B cell (primary cell): ENCODE results near the gene ENG. TPM values are rescaled to one million over a fixed set of nuclear protein-coding genes. Genes with fewer than 3 reads are reported as not detected.
A peak's percentile ranks its signal among the peaks of the same experiment; 100 is the strongest.

Source experiments
- ATAC-seq: fragments of 200-7000 bp; cut with Tn5 transposase; one replicate; pipeline ENCODE4 v1.10.0; 2021; ENCODE audit warnings: low read depth, mild to moderate bottlenecking, moderate number of reproducible peaks, moderate library complexity
- CTCF ChIA-PET: fragments of 350-600 bp; sonication (Branson Sonifier 250); formaldehyde crosslinking; loops from one replicate; lab custom pipeline; 2021; ENCODE audit warnings: antibody characterized with exemption, inconsistent platforms; lab: Charles Lee
- POLR2A ChIA-PET: fragments of 350-600 bp; sonication (Branson Sonifier 250); formaldehyde crosslinking; loops from one replicate; lab custom pipeline; 2021; ENCODE audit warnings: antibody characterized with exemption; lab: Charles Lee
- DNase-seq: peaks from one replicate; pipeline ENCODE4 v3.0.0; 2013
- H2AFZ ChIP-seq: 2 replicates; pipeline ENCODE4 v1.6.1; 2012; ENCODE audit warnings: mild to moderate bottlenecking, low read depth, low read length; ENCODE audit not compliant: insufficient read depth, poor library complexity, severe bottlenecking
- H3K27ac ChIP-seq, 2 donors: 1 replicate in 1 of 2; 2 replicates in 1 of 2; pipeline ENCODE4 v1.5.1; 2012 to 2013; ENCODE audit warnings: low read length in 2 of 2, mild to moderate bottlenecking in 2 of 2, moderate library complexity in 1 of 2
- H3K27me3 ChIP-seq, 4 experiments: fragments of 200-600 bp in 1 of 4; sonication (generic) in 1 of 4; replicated peaks in 1 of 4; 1 replicate in 2 of 4; 2 replicates in 2 of 4; pipeline versions ENCODE4 v1.6.1 to v1.7.0; 2013 to 2016; ENCODE audit warnings: low read length in 3 of 4, mild to moderate bottlenecking in 2 of 4, mixed read lengths in 1 of 4, moderate library complexity in 1 of 4; ENCODE audit not compliant: insufficient read depth in 4 of 4, control insufficient read depth in 3 of 4; ENCODE audit errors: control extremely low read depth in 1 of 4
- H3K36me3 ChIP-seq, 2 experiments: replicated peaks in 1 of 2; 1 replicate in 1 of 2; 2 replicates in 1 of 2; pipeline versions ENCODE4 v1.6.1 to v1.7.1; 2013; ENCODE audit warnings: low read length in 1 of 2; ENCODE audit not compliant: insufficient read depth in 2 of 2, control insufficient read depth in 1 of 2; ENCODE audit errors: control extremely low read depth in 1 of 2, extremely low read depth in 1 of 2
- H3K4me1 ChIP-seq, 2 donors: fragments of 200-600 bp in 1 of 2; sonication (generic) in 1 of 2; 1 replicate in 1 of 2; 2 replicates in 1 of 2; pipeline versions ENCODE4 v1.5.1 to v1.6.1; 2013 to 2017; ENCODE audit warnings: low read length in 2 of 2; ENCODE audit not compliant: control insufficient read depth in 2 of 2, insufficient read depth in 2 of 2
- H3K4me2 ChIP-seq: replicated peaks from 2 replicates; pipeline ENCODE3; 2012; ENCODE audit warnings: mild to moderate bottlenecking, low read depth, low read length; ENCODE audit not compliant: poor library complexity, severe bottlenecking
- H3K4me3 ChIP-seq, 5 experiments: fragments of 200-600 bp in 1 of 5; sonication (generic) in 1 of 5; 1 replicate in 3 of 5; 2 replicates in 2 of 5; pipeline versions ENCODE4 v1.5.1 to v1.7.0; 2011 to 2016; ENCODE audit warnings: low read length in 4 of 5, mild to moderate bottlenecking in 4 of 5, low read depth in 2 of 5, control low read depth in 1 of 5, moderate library complexity in 1 of 5; ENCODE audit not compliant: insufficient read depth in 1 of 5; ENCODE audit errors: control extremely low read depth in 1 of 5, extremely low read depth in 1 of 5
- H3K79me2 ChIP-seq: fragments of 200-600 bp; sonication (generic); one replicate; pipeline ENCODE4 v1.6.0; 2016; ENCODE audit warnings: low read length; ENCODE audit not compliant: control insufficient read depth, insufficient read depth
- H3K9ac ChIP-seq: fragments of 200-600 bp; sonication (generic); 2 replicates; pipeline ENCODE4 v1.6.1; 2017; ENCODE audit warnings: mild to moderate bottlenecking, low read length, moderate library complexity
- H3K9me3 ChIP-seq, 3 donors: one replicate each; pipeline versions ENCODE4 v1.6.1 to v1.7.1; 2013; ENCODE audit warnings: low read length in 2 of 3; ENCODE audit not compliant: control insufficient read depth in 2 of 3, insufficient read depth in 1 of 3; ENCODE audit errors: control extremely low read depth in 1 of 3
- H4K20me1 ChIP-seq: 2 replicates; pipeline ENCODE4 v1.6.0; 2012; ENCODE audit warnings: mild to moderate bottlenecking, low read length; ENCODE audit not compliant: insufficient read depth, control insufficient read depth, poor library complexity, severe bottlenecking
- H3K27ac Mint-ChIP-seq: one replicate; pipeline ENCODE4 v1.8.0; 2021; ENCODE audit warnings: mixed read lengths
- H3K27me3 Mint-ChIP-seq: one replicate; pipeline ENCODE4 v1.8.0; 2021; ENCODE audit warnings: mixed read lengths
- H3K4me1 Mint-ChIP-seq: one replicate; pipeline ENCODE4 v1.8.0; 2021; ENCODE audit warnings: mixed read lengths
- H3K4me3 Mint-ChIP-seq: one replicate; pipeline ENCODE4 v1.8.0; 2021; ENCODE audit warnings: mixed read lengths
- H3K9me3 Mint-ChIP-seq: one replicate; pipeline ENCODE4 v1.8.0; 2022; ENCODE audit warnings: mixed read lengths; ENCODE audit not compliant: insufficient read depth
- CTCF ChIP-seq: fragments of 200-600 bp; IDR thresholded peaks from one replicate; pipeline ENCODE4 v1.8.0; 2022; ENCODE audit warnings: antibody characterized with exemption, mild to moderate bottlenecking
- EZH2 ChIP-seq: IDR thresholded peaks from 2 replicates; pipeline ENCODE4 v1.6.1; 2012; ENCODE audit warnings: borderline replicate concordance, low read depth, mild to moderate bottlenecking, moderate library complexity, low read length; ENCODE audit not compliant: insufficient read depth, poor library complexity, severe bottlenecking
- WGBS: methylation state at CpG from one replicate; pipeline ENCODE4 v1.1.5; 2013; ENCODE audit warnings: missing lambda C conversion rate; ENCODE audit not compliant: insufficient coverage; 5-methylcytosine and 5-hydroxymethylcytosine counted together
- intact Hi-C: fragments of 100-400 bp; cut with micrococcal nuclease; formaldehyde crosslinking; loops from one replicate; pipeline ENCODE4 v1.10.0; 2022
- polyA plus RNA-seq: library from polyadenylated mRNA; depleted of rRNA; stranded (reverse); fragments of >200 nt; gene quantifications from 2 replicates; pipeline ENCODE4 v1.2.3, GENCODE V29; 2012
- total RNA-seq, 2 donors: library from RNA; stranded (reverse); fragments of 120-200 nt in 1 of 2; gene quantifications; 1 replicate in 1 of 2; 2 replicates in 1 of 2; pipeline versions ENCODE4 v1.2.3 to v1.2.4, GENCODE V29; 2013 to 2022

The ENG gene
- total and polyA plus RNA-seq, 2 donors (not counting 1 experiment from before 2014, with no cell fraction given), result 5.4 to 12.6 TPM

GRCh38 chr9:127869310-127870152 is 15.1 kb upstream of the ENG start:
- POLR2A ChIA-PET, result interaction anchor here (0.6 to 1.6 kb wide), 21 partner anchors 20 to 373 kb away, joined by 3 to 11 read pairs (median 4); partner anchors contain the start of genes ST6GALNAC4 and TOR2A
- Histone ChIP-seq H2AFZ (no peak overlapping the region), H3K36me3 (no peaks in the 10 kb centered on the region), H3K4me2 (no peak overlapping the region), H3K9ac (no peak overlapping the region), H4K20me1 (no peaks in the 10 kb centered on the region), H3K79me2 (no peaks in the 10 kb centered on the region), H3K27me3 (no peaks in the 10 kb centered on the region), H3K9me3 (no peaks in the 10 kb centered on the region), H3K4me1 (peaks cover 16 to 29% of the 10 kb centered on the region in 2 donors), H3K4me3 (no peak overlapping the region), H3K27ac (no peak overlapping the region)
- peak; percentile 85 for DNase-seq
- ATAC-seq, result peak; percentile 76
- Mint-ChIP-seq H3K4me3 (no peak overlapping the region), H3K9me3 (no peaks in the 10 kb centered on the region), H3K27ac (peak overlapping the region; percentile 53), H3K27me3 (no peaks in the 10 kb centered on the region), H3K4me1 (peaks cover 25% of the 10 kb centered on the region)
- intact Hi-C loops, result loop anchor here (1.0 to 2.0 kb wide), 4 partner anchors 51 to 279 kb away; partner anchors contain the start of genes CDK9 and TOR2A
- CTCF ChIA-PET, result interaction anchor here (0.7 to 13.7 kb wide), 68 partner anchors 8 to 655 kb away, joined by 3 to 237 read pairs (median 5); partner anchors contain the start of genes CDK9, FPGS, PTRH1 and SH2D3C
- TF ChIP-seq CTCF (peak; percentile 92), EZH2 (no peak)
- 64% methylated on average over 18 of the region's 18 CpGs for WGBS
